HG02763 (cell line): ENCODE results near the gene CDK5RAP2.
"Not testable (repeated sequence)": the region's sequence is repeated elsewhere in the genome, so short reads cannot be mapped to it uniquely, and the experiment has no call there.

Experiments used
- ATAC-seq: cut with Tn5 transposase; IDR thresholded peaks from one replicate; pipeline ENCODE4 v1.9.1; 2021; ENCODE audit warnings: mild to moderate bottlenecking, moderate library complexity; ENCODE audit not compliant: unreplicated experiment

CDK5RAP2 gene

GRCh38 chr9:120474591-120475243 lies 105.2 kb downstream of the CDK5RAP2 start:
- no peak for ATAC-seq

GRCh38 chr9:120473608-120474007 lies 106.4 kb downstream of the CDK5RAP2 start:
- ATAC-seq = no peak

- no peak for ATAC-seq
Observed at GRCh38 chr9:120465685-120466407, 114.1 kb downstream of the CDK5RAP2 start.

- no peak for ATAC-seq
Observed at GRCh38 chr9:120464887-120465421, 115.0 kb downstream of the CDK5RAP2 start.

- no peak for ATAC-seq
Observed at GRCh38 chr9:120464176-120464886, 115.6 kb downstream of the CDK5RAP2 start.

- ATAC-seq = no peak
Observed at GRCh38 chr9:120463765-120464164, 116.2 kb downstream of the CDK5RAP2 start.

- ATAC-seq = not testable (repeated sequence)
Observed at GRCh38 chr9:120461677-120462076, 118.3 kb downstream of the CDK5RAP2 start.

- no peak for ATAC-seq
Observed at GRCh38 chr9:120456218-120456617, 123.7 kb downstream of the CDK5RAP2 start.

GRCh38 chr9:120454467-120454866 lies 125.5 kb downstream of the CDK5RAP2 start:
- no peak for ATAC-seq

GRCh38 chr9:120453792-120454191 lies 126.2 kb downstream of the CDK5RAP2 start:
- ATAC-seq = no peak

GRCh38 chr9:120452631-120453030 lies 127.3 kb downstream of the CDK5RAP2 start:
- no peak for ATAC-seq

- no peak for ATAC-seq
Observed at GRCh38 chr9:120450916-120451315, 129.1 kb downstream of the CDK5RAP2 start.

GRCh38 chr9:120449566-120449965 lies 130.4 kb downstream of the CDK5RAP2 start:
- ATAC-seq = no peak

- ATAC-seq = no peak
Observed at GRCh38 chr9:120447959-120448500, 131.9 kb downstream of the CDK5RAP2 start.

- ATAC-seq = no peak
Observed at GRCh38 chr9:120446671-120447070, 133.3 kb downstream of the CDK5RAP2 start.

GRCh38 chr9:120443976-120444375 lies 136.0 kb downstream of the CDK5RAP2 start:
- ATAC-seq = no peak

GRCh38 chr9:120443489-120443888 lies 136.5 kb downstream of the CDK5RAP2 start:
- ATAC-seq = no peak

GRCh38 chr9:120442308-120442995 lies 137.5 kb downstream of the CDK5RAP2 start:
- no peak for ATAC-seq

- no peak for ATAC-seq
Observed at GRCh38 chr9:120441426-120442307, 138.3 kb downstream of the CDK5RAP2 start.

GRCh38 chr9:120440791-120441190 lies 139.2 kb downstream of the CDK5RAP2 start:
- no peak for ATAC-seq
